Common myeloid progenitor, CD34-positive (primary cell): ENCODE results near the gene KDM6A.
"Not testable (repeated sequence)": the region's sequence is repeated elsewhere in the genome, so short reads cannot be mapped to it uniquely, and the experiment has no call there.

Experiments used
- CTCF ChIA-PET: fragments of 350-600 bp; sonication (Branson Sonifier 250); formaldehyde crosslinking; loops from one replicate; lab custom pipeline; 2021; ENCODE audit warnings: antibody characterized with exemption; lab: Charles Lee
- POLR2A ChIA-PET: fragments of 350-600 bp; sonication (Branson Sonifier 250); formaldehyde crosslinking; loops from one replicate; lab custom pipeline; 2021; ENCODE audit warnings: antibody characterized with exemption; lab: Charles Lee
- DNase-seq, 3 donors: peaks; one replicate each; pipeline versions ENCODE4 v3.0.0 to v3.0.0-alpha.2; 2013
- H3K27ac ChIP-seq, 2 experiments: 1 replicate in 1 of 2; 2 replicates in 1 of 2; pipeline ENCODE4 v1.7.0; 2013; ENCODE audit warnings: inconsistent platforms in 2 of 2, low read length in 2 of 2, mild to moderate bottlenecking in 2 of 2, low read depth in 1 of 2, moderate library complexity in 1 of 2; ENCODE audit not compliant: severe bottlenecking in 2 of 2, insufficient read depth in 1 of 2, poor library complexity in 1 of 2
- H3K27me3 ChIP-seq, 5 experiments: replicated peaks in 2 of 5; 1 replicate in 3 of 5; 2 replicates in 2 of 5; pipeline versions ENCODE4 v1.6.1 to v1.7.0; 2013; ENCODE audit warnings: low read length in 4 of 5, mild to moderate bottlenecking in 2 of 5, moderate library complexity in 2 of 5, inconsistent platforms in 1 of 5; ENCODE audit not compliant: insufficient read depth in 5 of 5, control insufficient read depth in 4 of 5
- H3K36me3 ChIP-seq, 4 experiments: 1 replicate in 2 of 4; 2 replicates in 2 of 4; pipeline versions ENCODE4 v1.6.1 to v1.7.0; 2013; ENCODE audit warnings: low read length in 3 of 4, control low read depth in 1 of 4, mild to moderate bottlenecking in 1 of 4; ENCODE audit not compliant: control insufficient read depth in 4 of 4, insufficient read depth in 4 of 4
- H3K4me1 ChIP-seq, 4 experiments: 1 replicate in 3 of 4; 2 replicates in 1 of 4; pipeline versions ENCODE4 v1.6.1 to v1.7.1; 2013; ENCODE audit warnings: low read length in 3 of 4, mild to moderate bottlenecking in 3 of 4, control low read depth in 1 of 4, inconsistent platforms in 1 of 4, moderate library complexity in 1 of 4; ENCODE audit not compliant: control insufficient read depth in 4 of 4, insufficient read depth in 4 of 4; ENCODE audit errors: control extremely low read depth in 1 of 4
- H3K4me3 ChIP-seq, 7 experiments: 1 replicate in 4 of 7; 2 replicates in 3 of 7; pipeline versions ENCODE4 v1.5.1 to v1.7.0; 2013; ENCODE audit warnings: mild to moderate bottlenecking in 7 of 7, low read length in 6 of 7, moderate library complexity in 6 of 7, inconsistent platforms in 2 of 7, low read depth in 2 of 7, control low read depth in 1 of 7; ENCODE audit not compliant: insufficient read depth in 4 of 7, control insufficient read depth in 1 of 7; ENCODE audit errors: extremely low read depth in 1 of 7
- H3K9me3 ChIP-seq, 5 experiments: 1 replicate in 4 of 5; 2 replicates in 1 of 5; pipeline versions ENCODE4 v1.6.1 to v1.7.1; 2013; ENCODE audit warnings: low read length in 4 of 5, mild to moderate bottlenecking in 2 of 5, inconsistent platforms in 1 of 5, low read depth in 1 of 5, moderate library complexity in 1 of 5; ENCODE audit not compliant: control insufficient read depth in 4 of 5, insufficient read depth in 2 of 5; ENCODE audit errors: control extremely low read depth in 1 of 5
- WGBS: methylation state at CpG from one replicate; pipeline ENCODE4 v1.1.5; 2013; ENCODE audit not compliant: insufficient coverage; 5-methylcytosine and 5-hydroxymethylcytosine counted together

The KDM6A gene

GRCh38 chrX:44999237-44999636, 126.2 kb downstream of the KDM6A start:
- H3K27ac ChIP-seq, H3K27me3 ChIP-seq, H3K9me3 ChIP-seq, POLR2A ChIA-PET, CTCF ChIA-PET, H3K4me3 ChIP-seq, H3K36me3 ChIP-seq: not testable (repeated sequence)
- DNase-seq: peak in 2 of 3 donors; percentile 21 to 49
- 97% methylated on average over 8 of the region's 8 CpGs for WGBS
- H3K4me1 ChIP-seq: peaks cover 18 to 35% (median 25%) of the 10 kb centered on the region in 4 experiments

- H3K27me3 ChIP-seq, H3K9me3 ChIP-seq, DNase-seq, CTCF ChIA-PET, H3K4me3 ChIP-seq, POLR2A ChIA-PET, H3K27ac ChIP-seq, H3K36me3 ChIP-seq: not testable (repeated sequence)
- WGBS: no CpG with 5 or more reads among the region's 3 CpGs
- H3K4me1 ChIP-seq: peaks cover 18 to 35% (median 25%) of the 10 kb centered on the region in 4 experiments
These were observed 126.9 kb downstream of the KDM6A start for GRCh38 chrX:44999872-45000271.

- Histone ChIP-seq H3K4me1 (peaks cover 18 to 35% (median 25%) of the 10 kb centered on the region in 4 experiments), H3K27me3 (no peaks in the 10 kb centered on the region), H3K36me3 (peaks cover 0 to 3% (median under 1%) of the 10 kb centered on the region in 4 experiments), H3K4me3 (no peak overlapping the region), H3K27ac (no peak overlapping the region), H3K9me3 (peaks cover 0 to 2% (median 0%) of the 10 kb centered on the region in 5 experiments)
- POLR2A ChIA-PET: no interaction called here
- 8% methylated on average over 4 of the region's 4 CpGs for WGBS
- DNase-seq: peak in 2 of 3 donors; percentile 46 to 62
- CTCF ChIA-PET: no interaction called here
These were observed 128.1 kb downstream of the KDM6A start for GRCh38 chrX:45001048-45001447.

GRCh38 chrX:45003085-45003484, 130.1 kb downstream of the KDM6A start:
- H3K4me3 ChIP-seq: no peak overlapping the region
- peaks cover 7 to 20% (median 13%) of the 10 kb centered on the region in 4 experiments for H3K4me1 ChIP-seq
- DNase-seq: no peak
- no peaks in the 10 kb centered on the region for H3K27me3 ChIP-seq
- ChIA-PET POLR2A (no interaction called here), CTCF (no interaction called here)
- no peak overlapping the region for H3K27ac ChIP-seq
- WGBS: 100% methylated on average over 1 of the region's 4 CpGs
- peaks cover 0 to 3% (median 2%) of the 10 kb centered on the region in 5 experiments for H3K9me3 ChIP-seq
- peaks cover 0 to 5% (median 2%) of the 10 kb centered on the region in 4 experiments for H3K36me3 ChIP-seq

- no peak overlapping the region for H3K27ac ChIP-seq
- peaks cover 0 to 3% (median 2%) of the 10 kb centered on the region in 5 experiments for H3K9me3 ChIP-seq
- peaks cover 0 to 5% (median 2%) of the 10 kb centered on the region in 4 experiments for H3K36me3 ChIP-seq
- CTCF ChIA-PET: no interaction called here
- 82% methylated on average over 6 of the region's 13 CpGs for WGBS
- DNase-seq: no peak
- H3K4me1 ChIP-seq: peaks cover 4 to 12% (median 7%) of the 10 kb centered on the region in 4 experiments
- H3K27me3 ChIP-seq: no peaks in the 10 kb centered on the region
- POLR2A ChIA-PET: interaction anchor here (0.7 kb wide), 1 partner anchor 831 kb away, joined by 3 read pairs; no protein-coding TSS in a partner anchor
- H3K4me3 ChIP-seq: no peak overlapping the region
These were observed 133.2 kb downstream of the KDM6A start for GRCh38 chrX:45006002-45006800.

- H3K4me1 ChIP-seq: peaks cover 0 to 3% (median 0%) of the 10 kb centered on the region in 4 experiments
- ChIA-PET POLR2A (no interaction called here), CTCF (no interaction called here)
- peaks cover 0 to 3% (median 2%) of the 10 kb centered on the region in 5 experiments for H3K9me3 ChIP-seq
- no peak for DNase-seq
- H3K27ac ChIP-seq: no peak overlapping the region
- WGBS: 100% methylated on average over 2 of the region's 3 CpGs
- no peak overlapping the region for H3K4me3 ChIP-seq
- peaks cover 2 to 5% (median 2%) of the 10 kb centered on the region in 4 experiments for H3K36me3 ChIP-seq
- no peaks in the 10 kb centered on the region for H3K27me3 ChIP-seq
These were observed 134.6 kb downstream of the KDM6A start for GRCh38 chrX:45007598-45007997.

GRCh38 chrX:45009371-45010000, 136.5 kb downstream of the KDM6A start:
- no peak overlapping the region for H3K27ac ChIP-seq
- POLR2A ChIA-PET: no interaction called here

More at GRCh38 chrX:45009371-45010000, 136.5 kb downstream of the KDM6A start:
- no peaks in the 10 kb centered on the region for H3K27me3 ChIP-seq
- no peak overlapping the region for H3K4me3 ChIP-seq
- 89% methylated on average over 1 of the region's 3 CpGs for WGBS
- CTCF ChIA-PET: no interaction called here
- DNase-seq: no peak
- H3K9me3 ChIP-seq: peaks cover 0 to 3% (median 2%) of the 10 kb centered on the region in 5 experiments
- peaks cover 2 to 5% (median 2%) of the 10 kb centered on the region in 4 experiments for H3K36me3 ChIP-seq
- H3K4me1 ChIP-seq: no peaks in the 10 kb centered on the region
